OCI-LY1 (cell line): ENCODE results near the gene MMS22L.

Experiments
- EZH2 ChIP-seq: fragments of 200-600 bp; sonication (generic), shearing (Covaris generic); IDR thresholded peaks from 2 replicates; pipeline ENCODE4 v1.8.0; 2017; ENCODE audit warnings: borderline replicate concordance, mixed run types, mild to moderate bottlenecking, antibody characterized with exemption, low read length, moderate library complexity, mixed read lengths
- TF ChIP-seq, protein P1 (sequence below): fragments of 200-600 bp; sonication (generic), shearing (Covaris generic); IDR thresholded peaks from 2 replicates; pipeline ENCODE4 v1.5.1; 2017; ENCODE audit warnings: mild to moderate bottlenecking, antibody characterized with exemption, low read length, moderate library complexity, mixed read lengths

DNA sequence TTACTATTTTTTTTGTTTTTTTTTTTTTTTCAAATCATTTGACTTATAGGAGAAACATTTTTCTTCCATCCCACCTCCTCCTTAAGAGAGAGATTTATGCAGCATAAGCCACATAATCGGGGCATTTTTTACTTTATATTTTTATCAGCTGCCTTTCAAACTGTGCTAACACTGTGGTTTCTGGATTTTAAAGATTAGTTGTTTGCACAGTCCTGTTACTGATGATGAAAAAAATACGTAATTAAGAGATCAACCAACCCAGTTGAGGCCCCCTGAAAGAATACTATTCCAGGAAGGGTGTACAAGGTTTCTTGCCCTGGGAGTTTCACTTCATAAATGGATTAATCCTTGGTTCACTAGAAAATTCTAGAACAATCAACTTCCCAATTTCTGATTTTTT, 68.3 kb downstream of the MMS22L start:
- TF ChIP-seq, protein P1, sequence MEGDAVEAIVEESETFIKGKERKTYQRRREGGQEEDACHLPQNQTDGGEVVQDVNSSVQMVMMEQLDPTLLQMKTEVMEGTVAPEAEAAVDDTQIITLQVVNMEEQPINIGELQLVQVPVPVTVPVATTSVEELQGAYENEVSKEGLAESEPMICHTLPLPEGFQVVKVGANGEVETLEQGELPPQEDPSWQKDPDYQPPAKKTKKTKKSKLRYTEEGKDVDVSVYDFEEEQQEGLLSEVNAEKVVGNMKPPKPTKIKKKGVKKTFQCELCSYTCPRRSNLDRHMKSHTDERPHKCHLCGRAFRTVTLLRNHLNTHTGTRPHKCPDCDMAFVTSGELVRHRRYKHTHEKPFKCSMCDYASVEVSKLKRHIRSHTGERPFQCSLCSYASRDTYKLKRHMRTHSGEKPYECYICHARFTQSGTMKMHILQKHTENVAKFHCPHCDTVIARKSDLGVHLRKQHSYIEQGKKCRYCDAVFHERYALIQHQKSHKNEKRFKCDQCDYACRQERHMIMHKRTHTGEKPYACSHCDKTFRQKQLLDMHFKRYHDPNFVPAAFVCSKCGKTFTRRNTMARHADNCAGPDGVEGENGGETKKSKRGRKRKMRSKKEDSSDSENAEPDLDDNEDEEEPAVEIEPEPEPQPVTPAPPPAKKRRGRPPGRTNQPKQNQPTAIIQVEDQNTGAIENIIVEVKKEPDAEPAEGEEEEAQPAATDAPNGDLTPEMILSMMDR = no peak
- TF ChIP-seq EZH2 = no peak
